ENCODE results near the gene HRH1. TPM values are rescaled to one million over a fixed set of nuclear protein-coding genes. Genes with fewer than 3 reads are reported as not detected.
A peak's percentile ranks its signal among the peaks of the same experiment; 100 is the strongest.

The HRH1 gene
- total RNA-seq, 2 donors from 2014 or later: 17.7 to 48.3 TPM

- Histone ChIP-seq H3K27me3 (replicated peaks; ENCODE audit: insufficient read depth) (no peaks in the 10 kb centered on the region), H3K36me3 (no peaks in the 10 kb centered on the region), H3K9me3 (no peaks in the 10 kb centered on the region), H3K4me1 (ENCODE audit: control insufficient read depth in 1 of 2, low read depth in 2 of 2) (peaks cover 15 to 23% of the 10 kb centered on the region in 2 donors), H3K27ac (peak overlapping the region; percentile 29 to 59), H3K4me3 (no peak overlapping the region)
- TF ChIP-seq CTCF (IDR thresholded peaks at IDR 0.05): no peak
- ATAC-seq (ENCODE audit: insufficient number of reproducible peaks, low FRiP score, low read depth) (peak; percentile 12), DNase-seq (ENCODE audit: low spot score) (no peak)
These were observed 75.8 kb downstream of the HRH1 start for GRCh38 chr3:11230125-11230524.

DNA sequence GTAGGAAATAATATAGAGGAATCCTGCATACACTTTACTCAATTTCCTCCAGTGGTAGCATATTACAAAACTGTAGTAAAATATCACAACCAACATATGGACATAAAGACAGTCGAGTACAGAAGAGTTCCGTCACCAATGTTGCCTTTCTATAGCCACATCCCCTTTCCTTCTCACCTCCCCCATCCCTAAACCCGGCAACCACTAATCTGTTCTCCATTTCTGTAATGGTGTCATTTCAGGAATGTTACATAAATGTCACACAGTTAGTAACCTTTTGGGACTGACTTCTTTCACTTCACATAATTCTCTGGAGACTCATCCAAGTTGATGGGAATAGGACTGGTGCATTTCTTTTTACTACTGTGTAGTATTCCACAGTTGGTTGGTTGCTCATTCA, 76.5 kb downstream of the HRH1 start:
- DNase-seq (ENCODE audit: low spot score): no peak
- H3K4me1 ChIP-seq (ENCODE audit: control insufficient read depth in 1 of 2, low read depth in 2 of 2): peaks cover 9 to 16% of the 10 kb centered on the region in 2 donors
- peaks cover 3% of the 10 kb centered on the region for H3K36me3 ChIP-seq
- ATAC-seq (ENCODE audit: insufficient number of reproducible peaks, low FRiP score, low read depth): no peak
- H3K4me3 ChIP-seq: no peak overlapping the region
- TF ChIP-seq CTCF (IDR thresholded peaks at IDR 0.05): no peak
- no peaks in the 10 kb centered on the region for H3K27me3 ChIP-seq (replicated peaks; ENCODE audit: insufficient read depth)
- H3K9me3 ChIP-seq: no peaks in the 10 kb centered on the region
- peak overlapping the region in 1 of 2 donors; percentile 59 for H3K27ac ChIP-seq

DNA sequence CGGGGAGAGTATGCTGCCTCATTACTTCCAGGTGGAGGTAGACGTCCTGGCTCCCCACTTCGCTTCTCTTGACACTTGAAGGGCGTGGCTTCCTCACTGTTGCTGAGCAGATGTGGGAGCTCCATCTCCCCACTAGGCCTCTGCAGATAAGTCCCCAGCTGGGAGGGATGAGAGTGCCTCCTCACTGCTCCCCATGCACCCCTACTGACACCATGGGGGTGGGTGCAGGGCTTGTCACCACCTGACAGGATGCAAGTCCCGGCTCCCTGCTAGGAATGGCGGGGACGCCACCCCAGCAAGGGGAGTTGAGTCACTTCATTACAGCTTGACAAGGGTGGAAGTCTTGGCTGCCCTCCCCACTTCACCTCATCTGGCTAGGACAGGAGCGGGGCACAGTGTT, 81.1 kb downstream of the HRH1 start:
- ATAC-seq (ENCODE audit: insufficient number of reproducible peaks, low FRiP score, low read depth) (no peak), DNase-seq (ENCODE audit: low spot score) (no peak)
- Histone ChIP-seq H3K36me3 (peaks cover 3% of the 10 kb centered on the region), H3K9me3 (no peaks in the 10 kb centered on the region), H3K4me3 (no peak overlapping the region), H3K27me3 (replicated peaks; ENCODE audit: insufficient read depth) (no peaks in the 10 kb centered on the region), H3K4me1 (ENCODE audit: control insufficient read depth in 1 of 2, low read depth in 2 of 2) (peaks cover 0 to 12% of the 10 kb centered on the region in 2 donors), H3K27ac (no peak overlapping the region)
- no peak for TF ChIP-seq CTCF (IDR thresholded peaks at IDR 0.05)

DNA sequence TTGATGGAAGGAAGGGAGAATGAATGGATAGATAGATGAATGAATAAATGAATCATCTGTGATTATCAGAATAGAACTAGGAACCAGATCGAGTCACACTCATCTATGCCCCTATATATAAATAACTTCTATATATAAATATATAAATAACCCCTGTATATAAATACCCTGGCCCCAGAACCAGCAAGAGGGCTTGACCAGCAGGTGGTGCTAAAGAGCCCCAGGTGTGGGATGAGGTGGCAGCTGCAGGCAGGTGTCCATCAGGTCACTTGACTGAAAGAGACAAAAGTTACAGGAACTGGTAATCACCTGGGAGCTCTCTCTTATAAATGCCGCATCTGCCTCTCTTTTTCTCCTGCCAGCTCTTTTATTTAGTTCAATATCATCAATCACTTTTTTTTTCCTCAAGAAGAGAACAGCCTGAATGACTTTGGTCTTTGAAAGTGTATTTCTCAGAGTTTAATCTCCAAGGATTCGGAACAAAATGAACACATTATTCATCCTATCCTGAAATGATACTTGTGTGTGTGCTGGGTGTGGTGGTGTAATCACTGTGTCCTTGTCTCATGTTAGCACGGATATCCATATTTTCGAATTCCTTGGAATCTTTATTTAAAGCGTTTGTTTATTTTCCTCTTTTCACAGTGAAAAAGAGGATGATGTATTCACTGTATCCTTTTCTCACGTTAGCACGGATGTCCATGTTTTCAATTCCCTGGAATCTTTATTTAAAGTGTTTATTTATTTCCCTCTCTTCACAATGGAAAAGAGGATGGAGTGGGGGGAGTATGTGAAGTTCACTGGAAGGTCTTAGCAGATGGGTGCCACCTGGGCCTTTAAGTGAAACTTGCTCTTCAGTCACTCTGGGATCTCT, 82.5 kb downstream of the HRH1 start:
- Histone ChIP-seq H3K36me3 (peaks cover 3% of the 10 kb centered on the region), H3K27ac (peak overlapping the region in 1 of 2 donors; percentile 7), H3K9me3 (no peaks in the 10 kb centered on the region), H3K27me3 (replicated peaks; ENCODE audit: insufficient read depth) (no peaks in the 10 kb centered on the region), H3K4me3 (no peak overlapping the region), H3K4me1 (ENCODE audit: control insufficient read depth in 1 of 2, low read depth in 2 of 2) (peaks cover 0 to 5% of the 10 kb centered on the region in 2 donors)
- DNase-seq (ENCODE audit: low spot score) (no peak), ATAC-seq (ENCODE audit: insufficient number of reproducible peaks, low FRiP score, low read depth) (no peak)
- TF ChIP-seq CTCF (IDR thresholded peaks at IDR 0.05): peak; percentile 48

GRCh38 chr3:11238060-11238459, 83.8 kb downstream of the HRH1 start:
- peaks cover 0 to 5% of the 10 kb centered on the region in 2 donors for H3K4me1 ChIP-seq (ENCODE audit: control insufficient read depth in 1 of 2, low read depth in 2 of 2)
- no peaks in the 10 kb centered on the region for H3K27me3 ChIP-seq (replicated peaks; ENCODE audit: insufficient read depth)
- H3K36me3 ChIP-seq: peaks cover 3% of the 10 kb centered on the region
- DNase-seq (ENCODE audit: low spot score) (no peak), ATAC-seq (ENCODE audit: insufficient number of reproducible peaks, low FRiP score, low read depth) (no peak)
- no peaks in the 10 kb centered on the region for H3K9me3 ChIP-seq
- H3K27ac ChIP-seq: no peak overlapping the region
- TF ChIP-seq CTCF (IDR thresholded peaks at IDR 0.05): no peak
- no peak overlapping the region for H3K4me3 ChIP-seq

Data from thoracic aorta (tissue), 2 donors.